Vagina (tissue), 2 donors: ENCODE data around the gene GRK5. TPM values are rescaled to one million over a fixed set of nuclear protein-coding genes. Genes with fewer than 3 reads are reported as not detected.

Experiments
- DNase-seq, 2 donors: peaks; one replicate each; pipeline ENCODE4 v3.0.0-alpha.2; 2017; ENCODE audit errors: extremely low spot score in 2 of 2
- H3K27ac ChIP-seq: fragments of 200-600 bp; sonication (generic); one replicate; pipeline ENCODE4 v1.5.1; 2019
- H3K27me3 ChIP-seq: fragments of 200-600 bp; sonication (generic); one replicate; pipeline ENCODE4 v1.5.1; 2019
- H3K36me3 ChIP-seq, 2 donors: fragments of 200-600 bp; sonication (generic); one replicate each; pipeline ENCODE4 v1.5.1; 2017 to 2019
- H3K4me1 ChIP-seq: fragments of 200-600 bp; sonication (generic); one replicate; pipeline ENCODE4 v1.5.1; 2019
- H3K4me3 ChIP-seq, 2 donors: fragments of 200-600 bp; sonication (generic); 1 replicate in 1 of 2; 2 replicates in 1 of 2; pipeline ENCODE4 v1.5.1; 2016 to 2019
- H3K9me3 ChIP-seq: fragments of 200-600 bp; sonication (generic); one replicate; pipeline ENCODE4 v1.5.1; 2019
- CTCF ChIP-seq, 3 experiments: fragments of 450-650 bp in 2 of 3; fragments of 200-600 bp in 1 of 3; sonication (generic) in 1 of 3; IDR thresholded peaks; one replicate each; pipeline ENCODE4 v1.5.1; 2017 to 2019; ENCODE audit warnings: antibody characterized with exemption in 3 of 3, mild to moderate bottlenecking in 2 of 3, moderate library complexity in 2 of 3
- POLR2A ChIP-seq, 2 donors: fragments of 450-650 bp; IDR thresholded peaks; one replicate each; pipeline ENCODE4 v1.6.1; 2017; ENCODE audit warnings: antibody characterized with exemption in 2 of 2, mild to moderate bottlenecking in 2 of 2, moderate library complexity in 2 of 2
- POLR2AphosphoS5 ChIP-seq, 2 donors: sonication (generic); formaldehyde crosslinking; IDR thresholded peaks; one replicate each; pipeline ENCODE4 v1.9.0; 2017; ENCODE audit warnings: antibody characterized with exemption in 2 of 2, mild to moderate bottlenecking in 2 of 2, low read depth in 1 of 2; ENCODE audit not compliant: insufficient read depth in 1 of 2
- intact Hi-C: fragments of 100-400 bp; cut with DNase I; formaldehyde crosslinking; loops from one replicate; pipeline ENCODE4 v1.15.1; 2023
- total RNA-seq: library from RNA; depleted of rRNA; stranded (reverse); fragments of >200 nt; gene quantifications from one replicate; pipeline ENCODE4 v1.2.3, GENCODE V29; 2016

The GRK5 gene
- total RNA-seq, 1 donor from 2014 or later, result 16.5 TPM

DNA sequence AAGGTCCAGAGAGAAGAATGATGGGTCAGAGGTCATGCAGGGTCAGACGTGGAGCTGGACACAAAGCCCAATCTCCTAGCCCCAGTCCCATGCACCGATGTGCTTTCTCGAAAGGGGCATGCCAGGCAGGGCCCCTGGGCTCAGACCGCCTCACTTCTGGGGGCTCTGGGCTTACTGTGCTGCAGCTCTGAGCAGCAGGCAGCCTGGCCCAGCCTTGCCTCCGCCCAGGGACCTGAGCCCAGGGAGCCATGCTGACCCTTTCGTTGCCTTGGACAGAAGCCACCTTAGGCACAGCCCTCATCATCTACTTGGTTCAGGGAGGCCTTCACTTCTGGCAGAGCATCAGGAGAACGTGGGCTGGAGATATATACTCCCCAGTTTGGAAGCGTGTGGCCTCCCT is 161.2 kb downstream of the GRK5 start:
- Histone ChIP-seq H3K36me3 (no peaks in the 10 kb centered on the region), H3K9me3 (no peaks in the 10 kb centered on the region), H3K27me3 (no peaks in the 10 kb centered on the region), H3K27ac (peak overlapping the region; percentile 80), H3K4me3 (no peak overlapping the region), H3K4me1 (peaks cover 80% of the 10 kb centered on the region)
- intact Hi-C loops, result no loop called here
- TF ChIP-seq POLR2A (IDR thresholded peaks at IDR 0.05) (no peak), POLR2AphosphoS5 (IDR thresholded peaks at IDR 0.05; ENCODE audit: insufficient read depth in 1 of 2, low read depth in 1 of 2) (no peak), CTCF (IDR thresholded peaks at IDR 0.05) (no peak)
- no peak for DNase-seq

GRCh38 chr10:119368991-119369869 is 161.9 kb downstream of the GRK5 start:
- Histone ChIP-seq H3K36me3 (no peaks in the 10 kb centered on the region), H3K27me3 (no peaks in the 10 kb centered on the region), H3K9me3 (no peaks in the 10 kb centered on the region), H3K27ac (peak overlapping the region; percentile 80), H3K4me3 (no peak overlapping the region), H3K4me1 (peaks cover 81% of the 10 kb centered on the region)
- intact Hi-C loops, result no loop called here
- TF ChIP-seq CTCF (IDR thresholded peaks at IDR 0.05), result no peak
- no peak for TF ChIP-seq POLR2AphosphoS5 (IDR thresholded peaks at IDR 0.05; ENCODE audit: insufficient read depth in 1 of 2, low read depth in 1 of 2)
- no peak for TF ChIP-seq POLR2A (IDR thresholded peaks at IDR 0.05)
- no peak for DNase-seq

DNA sequence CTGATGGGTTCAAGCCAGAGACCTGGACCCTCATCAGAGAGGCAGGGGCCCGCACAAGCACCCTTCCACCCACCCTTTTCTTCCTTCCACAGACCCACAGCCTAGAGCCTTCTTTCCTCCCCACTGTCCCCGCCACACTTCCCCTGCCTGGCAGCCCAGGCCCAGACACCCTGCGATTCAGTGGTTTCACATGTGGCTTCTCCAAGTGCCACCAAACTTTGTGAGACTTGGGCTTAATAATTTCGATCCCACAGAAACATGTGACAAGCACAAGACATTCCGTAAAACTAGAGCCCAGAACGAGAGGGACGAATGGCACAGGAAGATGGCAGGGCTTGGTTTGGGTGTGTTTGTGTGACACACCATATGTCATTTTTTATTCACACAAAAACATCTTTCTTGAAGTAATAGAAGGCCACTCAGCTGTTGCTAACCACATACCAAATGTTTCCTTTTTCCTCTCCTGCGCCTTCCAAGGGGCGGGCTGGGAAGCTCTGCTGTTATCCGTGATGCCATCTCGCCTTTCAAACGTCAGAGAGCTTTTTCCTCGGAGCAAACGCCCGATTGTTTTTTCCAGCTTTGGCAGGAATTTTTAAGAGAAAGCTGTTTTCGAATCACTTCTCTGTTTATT is 162.9 kb downstream of the GRK5 start:
- no peaks in the 10 kb centered on the region for H3K27me3 ChIP-seq
- no peaks in the 10 kb centered on the region for H3K9me3 ChIP-seq
- TF ChIP-seq POLR2AphosphoS5 (IDR thresholded peaks at IDR 0.05; ENCODE audit: insufficient read depth in 1 of 2, low read depth in 1 of 2) (no peak), CTCF (IDR thresholded peaks at IDR 0.05) (no peak), POLR2A (IDR thresholded peaks at IDR 0.05) (no peak)
- H3K36me3 ChIP-seq, result no peaks in the 10 kb centered on the region
- H3K4me1 ChIP-seq, result peaks cover 77% of the 10 kb centered on the region
- intact Hi-C loops, result no loop called here
- no peak for DNase-seq
- peak overlapping the region in 1 of 2 donors; percentile 8 for H3K4me3 ChIP-seq
- peak overlapping the region; percentile 80 for H3K27ac ChIP-seq

DNA sequence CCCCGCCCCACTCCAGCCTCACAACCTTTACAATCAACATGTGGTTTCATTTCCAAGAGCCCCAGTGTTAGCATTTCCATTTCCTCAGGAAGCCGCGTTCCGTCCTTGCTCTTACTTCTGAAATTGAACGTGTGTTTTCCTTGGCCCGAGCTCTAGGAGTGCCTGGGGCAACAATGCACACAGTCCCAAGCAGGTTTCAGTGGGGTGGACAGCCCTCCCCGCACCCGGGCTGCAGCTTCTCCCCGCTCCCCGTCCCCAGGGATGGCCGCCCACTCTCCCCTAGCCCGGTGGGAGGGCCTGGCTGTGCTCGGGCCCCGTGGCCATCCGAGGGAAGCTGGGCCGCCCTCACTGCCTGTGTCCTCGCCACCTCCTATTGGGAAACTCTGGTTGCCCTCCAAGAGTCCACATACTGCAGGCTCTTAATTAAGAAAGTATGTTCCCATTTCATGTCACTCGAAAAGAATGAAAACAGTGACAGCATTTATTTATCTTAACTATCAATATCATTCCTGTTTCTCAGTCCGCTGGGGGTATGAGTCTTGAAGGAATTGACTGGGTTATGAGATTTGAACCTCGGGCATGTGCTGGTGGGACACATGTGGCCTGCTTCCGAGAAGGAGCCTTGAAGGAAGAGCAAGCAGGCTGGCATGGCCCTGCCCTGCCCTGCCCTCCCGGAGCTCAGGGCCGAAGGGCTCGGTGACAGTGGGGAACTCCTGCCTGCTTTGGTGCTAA is 163.8 kb downstream of the GRK5 start:
- intact Hi-C loops, result no loop called here
- Histone ChIP-seq H3K4me3 (peak overlapping the region in 1 of 2 donors; percentile 8), H3K9me3 (no peaks in the 10 kb centered on the region), H3K36me3 (no peaks in the 10 kb centered on the region), H3K4me1 (peaks cover 77% of the 10 kb centered on the region), H3K27ac (peak overlapping the region; percentile 80), H3K27me3 (no peaks in the 10 kb centered on the region)
- TF ChIP-seq CTCF (IDR thresholded peaks at IDR 0.05) (no peak), POLR2AphosphoS5 (IDR thresholded peaks at IDR 0.05; ENCODE audit: insufficient read depth in 1 of 2, low read depth in 1 of 2) (peak; percentile 24 to 80), POLR2A (IDR thresholded peaks at IDR 0.05) (no peak)
- no peak for DNase-seq
